HG03196 (cell line): ENCODE data around the gene FGFBP3.

Experiments
- ATAC-seq: cut with Tn5 transposase; IDR thresholded peaks from one replicate; pipeline ENCODE4 v1.9.1; 2021; ENCODE audit not compliant: unreplicated experiment

The FGFBP3 gene, protein sequence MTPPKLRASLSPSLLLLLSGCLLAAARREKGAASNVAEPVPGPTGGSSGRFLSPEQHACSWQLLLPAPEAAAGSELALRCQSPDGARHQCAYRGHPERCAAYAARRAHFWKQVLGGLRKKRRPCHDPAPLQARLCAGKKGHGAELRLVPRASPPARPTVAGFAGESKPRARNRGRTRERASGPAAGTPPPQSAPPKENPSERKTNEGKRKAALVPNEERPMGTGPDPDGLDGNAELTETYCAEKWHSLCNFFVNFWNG

DNA sequence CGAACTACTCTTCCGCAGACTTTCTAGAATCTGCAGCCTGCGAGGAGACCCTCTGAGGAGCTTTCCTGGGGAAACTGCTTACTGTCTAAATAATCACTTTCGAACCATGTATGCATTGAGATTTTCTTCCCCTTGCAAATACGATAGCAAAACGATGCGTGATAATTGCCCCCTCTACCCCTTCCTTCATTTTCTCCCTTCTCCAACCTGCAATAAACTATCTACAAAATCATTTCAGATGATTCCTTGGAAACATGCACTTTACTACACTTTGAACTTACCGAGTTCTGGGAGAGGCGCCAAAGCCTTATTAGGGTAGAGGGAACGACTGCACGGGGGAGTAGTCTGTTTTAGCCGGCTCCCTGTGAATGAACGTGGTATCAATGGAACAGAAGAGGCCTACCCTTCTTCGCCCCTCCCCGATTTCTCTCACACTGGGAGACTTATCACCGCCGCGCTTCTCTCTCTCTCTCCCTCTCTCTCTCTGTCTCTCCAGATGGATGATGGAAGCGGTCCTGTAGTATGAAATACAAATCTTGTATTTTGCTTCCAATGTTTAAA lies at the start of gene FGFBP3:
Gene FGFBP3 (minus strand): TSS at position 370 of the 561 bp plus-strand sequence. CDS start 517 bp downstream, outside the sequence.
- no peak for ATAC-seq

DNA sequence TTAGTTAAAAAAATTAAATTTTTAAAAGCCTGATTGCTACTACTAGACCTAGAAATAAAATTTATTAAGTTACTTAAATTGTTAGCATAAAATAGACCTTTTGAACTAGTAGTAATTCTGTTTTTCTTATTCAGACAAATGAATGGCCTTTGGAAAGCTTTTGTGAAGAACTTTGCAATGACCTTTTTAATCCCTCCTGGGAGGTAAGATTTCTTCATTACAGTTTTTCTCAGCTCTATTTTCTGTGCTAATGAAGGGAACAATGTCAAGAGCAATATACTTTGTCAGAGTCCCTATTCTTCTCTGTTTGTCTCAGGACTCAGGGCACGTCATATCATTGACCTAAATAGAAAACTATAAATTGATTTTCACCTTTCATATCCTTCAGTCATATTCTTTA lies 47.8 kb upstream of the FGFBP3 start:
- no peak for ATAC-seq

DNA sequence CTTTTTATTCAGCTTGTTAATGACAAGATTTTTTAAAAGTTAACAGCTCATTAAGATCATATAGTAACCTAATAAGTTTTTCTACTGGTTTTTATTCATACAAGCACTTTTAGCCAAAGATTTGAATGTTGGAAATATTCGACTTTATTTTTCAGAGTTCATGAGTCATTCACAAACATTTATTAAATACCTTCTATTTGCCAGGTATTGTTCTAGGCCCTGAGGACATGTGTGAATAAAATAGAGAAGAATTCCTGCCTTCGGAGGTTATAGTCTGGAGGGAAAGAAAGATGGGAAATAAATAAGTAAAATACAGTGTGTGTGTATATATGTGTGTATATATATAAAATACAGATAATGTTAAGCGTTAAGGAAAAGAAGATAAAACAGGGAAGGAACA lies 45.8 kb upstream of the FGFBP3 start:
- no peak for ATAC-seq

DNA sequence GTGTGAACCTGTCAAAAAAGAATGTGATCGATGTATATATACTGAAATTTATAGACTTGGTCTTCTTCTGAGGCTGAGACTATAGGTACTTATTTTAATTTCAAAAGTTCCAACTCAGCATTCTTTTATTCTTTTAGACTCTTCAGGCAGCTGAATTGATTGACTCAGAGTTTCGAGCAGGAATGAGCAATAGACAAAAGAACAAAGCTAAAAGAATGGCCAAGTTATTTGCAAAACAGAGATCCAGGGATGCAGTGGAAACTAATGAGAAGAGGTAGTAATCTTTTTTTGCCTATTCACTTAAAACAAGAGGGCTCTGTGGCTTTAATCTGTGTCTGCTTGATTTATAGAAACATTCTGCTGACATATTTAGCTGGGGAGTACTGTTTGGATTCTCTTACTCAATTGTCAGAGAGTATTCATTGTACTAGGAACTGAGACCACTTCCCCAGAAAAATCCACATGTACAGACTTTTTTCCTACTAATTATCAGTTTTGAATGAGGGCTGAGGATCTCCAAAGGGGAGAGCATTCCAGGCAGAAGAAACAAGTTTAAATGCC lies 44.4 kb upstream of the FGFBP3 start:
- ATAC-seq = no peak

DNA sequence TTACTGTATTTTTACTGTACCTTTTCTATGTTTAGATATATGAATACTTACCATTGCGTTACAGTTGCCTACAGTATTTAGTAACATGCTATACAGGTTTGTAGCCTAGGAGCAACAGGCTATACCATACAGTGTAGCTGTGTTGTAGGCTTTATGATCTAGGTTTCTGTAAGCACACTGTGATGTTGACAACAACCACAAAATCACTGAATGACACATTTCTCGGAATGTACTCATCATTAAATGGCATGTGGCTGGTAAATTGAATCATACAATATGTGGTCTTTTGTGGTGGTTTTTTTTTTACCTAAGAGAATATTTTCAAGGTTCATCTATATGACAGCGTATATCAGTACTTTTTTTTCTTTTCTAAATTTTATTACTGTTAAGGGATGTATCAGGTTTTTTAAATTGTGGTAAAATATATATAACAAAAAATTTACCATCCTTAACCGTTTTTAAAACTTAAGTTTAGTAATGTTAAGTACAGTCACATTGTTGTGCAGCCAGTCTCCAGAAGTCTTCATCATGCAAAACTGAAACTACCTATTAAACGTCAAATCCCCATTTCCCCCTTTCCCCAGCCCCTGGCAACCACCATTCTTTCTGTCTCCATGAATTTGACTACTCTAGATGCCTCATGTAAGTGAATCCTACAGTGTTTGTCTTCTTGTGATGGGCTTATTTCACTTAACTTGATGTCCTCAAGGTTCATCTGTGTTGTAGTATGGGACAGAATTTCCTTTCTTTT lies 35.8 kb upstream of the FGFBP3 start:
- peak; percentile 68 for ATAC-seq

DNA sequence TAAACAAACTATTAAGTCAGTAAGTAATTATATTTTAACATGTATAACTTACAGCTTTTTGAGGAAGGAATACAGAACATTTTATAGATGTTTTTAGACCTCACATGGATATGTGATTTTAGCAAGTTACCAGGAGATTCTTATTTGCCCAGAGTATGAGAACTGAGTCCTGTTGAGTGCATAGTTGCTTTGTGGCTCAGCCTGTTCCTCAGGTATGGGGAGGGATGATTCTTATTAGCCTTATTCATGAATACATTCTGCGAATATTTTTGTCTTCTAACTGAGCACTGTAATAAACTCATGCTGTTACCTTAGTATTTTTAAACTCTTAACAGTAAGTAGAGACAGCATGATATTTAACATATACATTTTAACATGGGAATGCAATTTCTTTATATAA lies 32.1 kb upstream of the FGFBP3 start:
- no peak for ATAC-seq

DNA sequence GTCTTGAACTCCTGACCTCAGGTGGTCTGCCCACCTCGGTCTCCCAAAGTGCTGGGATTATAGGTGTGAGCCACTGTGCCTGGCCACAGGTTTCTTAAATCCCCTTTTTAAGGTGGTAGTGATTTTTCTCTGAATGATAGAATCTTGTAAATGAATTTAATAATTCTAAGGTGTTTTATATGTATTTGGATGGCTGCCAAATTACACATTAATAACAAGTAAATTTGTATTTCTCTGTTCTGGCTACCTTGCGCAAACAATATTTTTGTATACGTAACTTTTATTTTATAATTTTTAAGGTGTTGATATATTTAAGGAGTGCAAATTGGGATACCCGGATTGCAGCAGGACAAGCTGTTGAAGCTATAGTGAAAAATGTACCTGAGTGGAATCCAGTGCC lies 30.4 kb upstream of the FGFBP3 start:
- ATAC-seq = no peak

DNA sequence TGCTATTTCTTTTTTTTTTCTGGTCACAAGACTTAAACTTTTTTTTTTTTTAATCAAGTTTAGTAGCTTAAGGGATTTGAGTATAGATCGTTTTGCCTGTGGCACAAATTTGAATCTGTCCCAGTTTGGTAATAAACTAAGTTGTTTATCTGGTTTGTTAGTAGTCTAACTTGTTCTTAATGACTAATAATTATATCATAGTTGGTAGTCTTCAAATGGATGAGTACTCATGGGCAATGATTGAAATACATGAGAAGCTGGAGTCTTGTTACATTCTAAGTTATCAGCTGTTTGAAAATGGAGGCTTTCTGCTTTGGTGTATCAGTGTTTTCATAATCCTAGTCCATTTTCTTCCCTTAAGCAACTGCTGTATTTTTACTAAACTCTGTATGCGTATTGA lies 26.6 kb upstream of the FGFBP3 start:
- ATAC-seq = no peak

DNA sequence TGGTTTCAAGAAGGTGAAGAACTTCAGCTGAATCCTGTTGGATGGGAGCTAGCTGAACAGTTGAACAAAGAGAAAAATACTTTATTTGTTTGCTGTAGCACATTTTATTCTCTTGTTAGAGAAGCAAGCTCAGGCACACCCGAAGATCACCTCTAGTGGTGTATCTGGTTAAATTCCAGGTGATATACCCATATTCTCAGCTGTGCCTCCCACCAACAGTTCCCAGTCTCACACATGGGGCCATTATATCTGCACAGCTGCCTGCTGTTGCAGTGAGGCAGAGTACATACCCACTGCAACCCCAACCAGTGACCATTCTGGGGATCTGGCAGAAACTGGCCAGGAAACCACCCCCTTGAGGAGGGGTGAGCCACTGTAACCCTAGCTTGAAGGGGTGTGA lies 23.5 kb upstream of the FGFBP3 start:
- ATAC-seq = no peak

DNA sequence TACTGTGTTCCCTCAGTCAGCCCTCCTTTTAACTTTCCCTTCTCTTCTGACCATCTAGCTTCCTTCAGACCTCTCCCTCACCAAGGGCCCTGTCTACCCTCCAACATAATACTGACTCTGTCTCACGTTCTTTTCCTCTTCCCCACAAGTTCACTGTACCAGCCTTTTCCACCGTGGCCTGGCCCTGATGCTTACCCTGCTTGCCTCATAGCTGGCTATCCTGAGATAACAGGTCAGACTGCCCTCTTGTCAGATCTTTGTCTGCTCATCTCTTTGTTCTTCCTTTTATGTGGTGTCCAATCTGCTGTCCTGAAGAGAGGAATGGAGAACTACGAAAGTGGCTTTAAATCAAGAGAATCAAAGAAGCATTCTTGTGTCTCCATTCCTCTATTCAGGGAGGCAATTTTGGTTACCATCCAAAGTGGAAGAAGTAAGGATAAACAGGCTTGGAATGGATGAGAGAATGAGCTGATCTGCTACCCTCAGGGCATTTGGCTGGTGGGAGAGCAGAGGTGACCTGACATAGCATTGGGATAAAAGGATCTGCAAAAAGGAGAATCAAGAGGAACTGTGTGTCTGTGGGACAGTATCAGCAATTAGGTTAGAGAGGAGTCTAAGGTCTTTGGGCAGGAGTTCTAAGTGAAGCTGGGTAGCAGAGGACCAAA lies 22.4 kb upstream of the FGFBP3 start:
- ATAC-seq = no peak

DNA sequence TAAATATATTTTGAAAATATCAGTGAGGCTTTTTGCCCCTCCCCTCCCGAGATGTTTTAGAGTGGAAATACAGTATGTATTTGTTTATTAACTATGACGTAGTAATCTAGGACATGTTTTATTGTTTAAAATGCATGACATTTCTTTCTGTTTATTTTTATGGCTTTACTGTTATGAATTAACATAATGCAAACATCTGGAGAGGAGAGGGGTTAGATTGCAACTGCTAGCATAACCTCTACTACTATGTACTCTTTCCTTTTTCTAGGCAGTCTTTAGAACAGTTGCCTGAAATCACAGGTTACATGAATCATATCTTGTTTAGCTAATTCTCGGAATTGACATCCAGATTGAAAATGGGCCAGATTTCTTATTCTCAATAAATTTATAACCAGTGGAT lies 21.7 kb upstream of the FGFBP3 start:
- no peak for ATAC-seq

DNA sequence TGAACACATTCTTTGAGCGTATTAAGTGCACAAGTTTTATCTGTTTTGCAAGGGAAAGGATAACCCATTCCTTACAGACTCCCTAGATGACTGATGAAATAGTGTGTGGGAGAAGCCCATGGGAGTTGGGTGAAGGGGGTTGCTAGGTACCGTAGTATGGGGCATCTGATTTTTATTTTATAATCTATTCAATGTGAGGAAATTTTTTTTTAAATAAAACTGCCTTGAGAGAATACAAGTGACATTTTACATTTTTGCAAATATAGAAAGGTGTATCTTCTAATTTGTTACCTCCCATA lies 15.7 kb upstream of the FGFBP3 start:
- ATAC-seq = no peak

DNA sequence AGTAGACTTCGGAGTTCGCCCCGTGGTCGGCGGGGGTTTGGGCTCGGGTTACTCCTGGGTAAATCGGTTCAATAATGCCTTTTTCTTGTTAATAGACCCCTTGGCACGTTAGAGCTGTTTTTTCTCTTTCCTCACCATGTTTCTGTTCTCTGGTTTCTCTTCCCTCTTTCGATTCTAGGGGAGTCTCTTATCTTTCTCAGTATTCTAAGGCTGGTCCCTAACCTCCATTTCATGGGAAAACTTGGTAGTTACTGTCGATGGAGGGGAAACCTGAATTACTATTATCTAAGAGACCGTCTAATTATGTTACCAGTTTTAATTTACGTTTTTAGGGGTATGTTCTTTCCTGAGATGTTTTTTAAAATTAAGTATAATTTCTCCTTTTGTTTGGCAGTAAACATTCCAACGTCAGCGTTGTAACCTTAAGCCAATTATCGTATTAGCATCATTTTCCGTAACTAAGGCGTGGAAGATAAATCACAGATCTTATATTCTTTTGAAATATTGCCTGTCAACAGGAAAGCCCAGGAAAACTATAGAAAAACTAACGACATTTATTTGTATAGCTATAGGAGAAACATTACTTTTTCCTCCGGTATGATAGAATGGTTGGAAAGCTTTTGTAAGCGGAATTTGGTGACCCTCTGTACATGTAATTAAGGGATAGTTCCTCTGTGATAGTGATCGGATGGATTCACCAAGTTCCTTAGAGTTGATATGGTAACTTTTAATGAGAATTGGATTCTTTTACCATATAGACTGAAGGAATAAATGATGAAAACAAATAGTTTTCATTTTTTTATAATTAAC lies 15.1 kb upstream of the FGFBP3 start:
- ATAC-seq = peak; percentile 33

DNA sequence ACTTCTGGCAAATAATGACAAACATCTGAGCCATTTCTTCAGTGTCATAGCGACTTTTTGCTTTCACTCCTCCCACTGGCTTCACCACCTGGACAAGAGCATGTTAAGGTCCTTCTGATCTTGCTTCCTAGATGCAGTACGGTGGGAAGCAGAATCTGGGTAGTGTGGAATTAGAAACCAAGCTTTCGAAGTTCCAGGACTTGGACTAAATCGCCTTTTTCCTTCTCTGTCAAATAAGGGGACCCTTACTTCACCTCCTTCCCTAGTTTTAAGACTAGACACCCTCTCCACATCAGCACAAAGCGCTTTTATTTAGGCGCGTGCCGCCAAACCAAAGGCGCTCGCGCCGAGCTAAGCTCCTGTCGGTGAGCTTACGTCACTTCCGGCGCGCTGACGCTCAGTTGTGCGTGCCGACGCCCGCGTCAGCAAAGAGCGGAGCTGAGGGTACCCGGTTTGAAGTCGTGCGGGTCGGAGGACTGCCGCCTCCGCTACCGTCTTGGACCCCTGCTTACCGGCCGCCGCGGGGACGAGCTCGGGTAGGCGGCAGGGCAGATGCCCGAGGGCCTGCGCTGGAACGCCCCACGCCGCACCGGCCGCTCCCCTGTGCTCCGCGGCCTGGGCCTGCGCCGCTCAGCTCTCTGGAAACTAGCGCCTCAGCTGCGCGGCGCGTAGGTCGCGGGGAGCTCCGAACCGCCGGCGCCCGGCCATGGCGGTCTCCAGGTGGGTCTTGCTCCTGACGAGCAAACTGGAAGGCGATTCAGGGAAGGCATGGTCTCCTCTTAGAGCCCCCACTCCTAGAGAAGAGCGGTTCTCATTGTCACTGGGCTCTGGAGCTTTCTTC lies 14.3 kb upstream of the FGFBP3 start, which contains the start of gene BTAF1:
Gene BTAF1 (plus strand): TSS at position 400 of the 841 bp plus-strand sequence. CDS start 307 bp downstream, at position 707.
- ATAC-seq = peak; percentile 96

DNA sequence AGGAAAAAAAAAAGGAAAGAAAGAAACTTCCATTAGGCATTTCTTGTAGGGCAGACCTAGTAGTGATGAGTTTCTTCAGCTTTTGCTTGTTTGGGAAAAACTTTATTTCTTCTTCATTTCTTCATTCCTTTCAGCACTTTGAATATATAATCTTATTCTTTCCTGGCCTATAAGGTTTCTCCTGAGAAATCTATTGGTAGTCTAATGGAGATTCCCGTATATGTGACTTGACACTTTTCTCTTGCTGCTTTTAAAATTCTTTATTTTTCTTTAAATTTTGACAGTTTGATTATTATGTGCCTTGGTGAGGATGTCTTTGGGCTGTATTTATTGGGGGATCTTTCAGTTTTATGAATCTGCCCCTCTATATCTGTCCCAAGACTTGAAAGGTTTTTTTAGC lies 10.4 kb upstream of the FGFBP3 start:
- ATAC-seq = no peak

DNA sequence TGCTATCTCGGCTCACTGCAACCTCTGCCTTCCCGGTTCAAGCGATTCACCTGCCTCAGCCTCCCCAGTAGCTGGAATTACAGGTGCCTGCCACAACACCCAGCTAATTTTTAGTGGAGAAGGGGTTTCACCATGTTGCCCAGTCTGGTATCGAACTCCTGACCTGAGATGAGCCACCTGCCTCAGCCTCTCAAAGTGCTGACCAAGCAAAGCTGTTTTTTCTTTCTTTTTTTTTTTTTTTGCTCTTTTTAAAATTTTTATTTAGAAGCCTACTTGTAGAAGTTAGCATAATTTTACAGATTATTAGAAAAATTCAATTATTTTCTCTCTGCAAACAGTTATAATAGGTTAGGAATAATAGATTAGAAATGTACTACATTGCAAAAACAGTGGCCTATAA lies 1.2 kb upstream of the FGFBP3 start:
- no peak for ATAC-seq

DNA sequence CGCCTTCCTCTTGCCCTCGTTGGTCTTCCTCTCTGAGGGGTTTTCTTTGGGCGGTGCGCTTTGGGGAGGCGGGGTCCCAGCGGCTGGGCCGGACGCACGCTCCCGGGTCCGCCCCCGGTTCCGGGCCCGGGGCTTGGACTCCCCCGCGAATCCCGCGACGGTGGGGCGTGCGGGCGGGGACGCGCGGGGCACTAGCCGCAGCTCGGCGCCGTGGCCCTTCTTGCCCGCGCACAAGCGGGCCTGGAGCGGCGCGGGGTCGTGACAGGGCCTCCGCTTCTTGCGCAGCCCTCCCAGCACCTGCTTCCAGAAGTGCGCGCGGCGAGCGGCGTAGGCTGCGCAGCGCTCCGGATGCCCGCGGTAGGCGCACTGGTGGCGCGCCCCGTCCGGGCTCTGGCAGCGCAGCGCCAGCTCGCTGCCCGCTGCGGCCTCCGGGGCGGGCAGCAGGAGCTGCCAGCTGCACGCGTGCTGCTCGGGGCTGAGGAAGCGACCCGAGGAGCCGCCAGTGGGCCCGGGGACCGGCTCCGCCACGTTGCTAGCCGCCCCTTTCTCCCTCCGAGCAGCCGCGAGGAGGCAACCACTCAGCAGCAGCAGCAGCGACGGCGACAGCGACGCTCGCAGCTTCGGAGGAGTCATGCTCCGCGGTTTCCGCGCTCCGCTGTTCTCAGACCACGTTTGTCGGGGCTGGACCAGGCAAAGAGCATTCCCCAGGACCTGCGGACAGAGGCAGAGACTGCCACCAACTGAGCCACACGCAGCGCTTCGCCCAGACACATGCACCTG lies 759 bp downstream of the FGFBP3 start:
- ATAC-seq = peak; percentile 85

DNA sequence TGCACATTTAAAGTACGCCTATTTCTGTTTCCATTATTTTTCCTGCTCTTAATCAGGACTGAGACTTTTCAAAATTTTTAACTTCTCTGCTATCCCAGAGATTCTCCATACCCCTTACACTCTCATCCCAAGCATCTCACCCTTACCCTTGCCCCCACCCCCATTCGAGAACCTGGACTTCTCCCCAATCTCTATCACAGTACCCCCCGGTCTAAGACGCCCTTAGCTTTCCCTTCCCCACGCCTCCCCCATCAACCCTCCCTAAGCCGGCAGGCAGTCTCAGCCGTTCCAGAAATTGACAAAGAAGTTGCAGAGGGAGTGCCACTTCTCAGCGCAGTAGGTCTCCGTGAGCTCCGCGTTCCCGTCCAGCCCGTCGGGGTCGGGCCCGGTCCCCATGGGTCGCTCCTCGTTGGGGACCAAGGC lies 1.4 kb downstream of the FGFBP3 start:
- no peak for ATAC-seq

DNA sequence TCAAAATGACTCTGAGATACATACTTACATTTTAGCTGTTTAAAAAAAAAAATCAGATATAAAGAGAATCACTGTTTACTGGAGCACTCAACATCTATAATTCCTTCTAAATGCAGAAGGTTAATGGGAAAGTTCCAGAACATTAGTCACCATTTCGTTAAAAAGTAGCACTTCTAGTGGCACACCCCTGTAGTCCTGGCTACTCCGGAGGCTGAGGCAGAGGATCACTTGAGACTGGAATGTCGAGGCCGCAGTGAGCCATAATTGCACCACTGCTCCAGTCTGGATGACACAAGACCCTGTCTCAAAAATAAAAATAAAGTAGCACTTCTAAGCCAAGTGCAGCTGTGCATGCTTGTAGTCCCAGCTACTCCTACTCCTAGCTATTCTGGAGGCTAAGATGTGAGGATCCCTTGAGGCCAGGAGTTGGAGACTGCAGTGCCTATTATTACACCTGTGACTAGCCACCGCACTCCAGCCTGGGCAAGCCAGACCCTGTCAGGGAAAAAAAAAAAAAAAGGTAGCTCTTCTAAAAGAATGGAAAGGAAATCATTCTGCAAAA lies 2.2 kb downstream of the FGFBP3 start:
- no peak for ATAC-seq
